HG02885 (cell line): ENCODE measurements around the gene APC2.
A peak's percentile ranks its signal among the peaks of the same experiment; 100 is the strongest.
"Not testable (repeated sequence)": the region's sequence is repeated elsewhere in the genome, so short reads cannot be mapped to it uniquely, and the experiment has no call there.

Source experiments
- ATAC-seq: cut with Tn5 transposase; IDR thresholded peaks from one replicate; pipeline ENCODE4 v1.9.1; 2021; ENCODE audit warnings: mild to moderate bottlenecking; ENCODE audit not compliant: unreplicated experiment, poor library complexity

Gene APC2

GRCh38 chr19:1426736-1427135 is 23.2 kb upstream of the APC2 start:
- ATAC-seq: no peak

DNA sequence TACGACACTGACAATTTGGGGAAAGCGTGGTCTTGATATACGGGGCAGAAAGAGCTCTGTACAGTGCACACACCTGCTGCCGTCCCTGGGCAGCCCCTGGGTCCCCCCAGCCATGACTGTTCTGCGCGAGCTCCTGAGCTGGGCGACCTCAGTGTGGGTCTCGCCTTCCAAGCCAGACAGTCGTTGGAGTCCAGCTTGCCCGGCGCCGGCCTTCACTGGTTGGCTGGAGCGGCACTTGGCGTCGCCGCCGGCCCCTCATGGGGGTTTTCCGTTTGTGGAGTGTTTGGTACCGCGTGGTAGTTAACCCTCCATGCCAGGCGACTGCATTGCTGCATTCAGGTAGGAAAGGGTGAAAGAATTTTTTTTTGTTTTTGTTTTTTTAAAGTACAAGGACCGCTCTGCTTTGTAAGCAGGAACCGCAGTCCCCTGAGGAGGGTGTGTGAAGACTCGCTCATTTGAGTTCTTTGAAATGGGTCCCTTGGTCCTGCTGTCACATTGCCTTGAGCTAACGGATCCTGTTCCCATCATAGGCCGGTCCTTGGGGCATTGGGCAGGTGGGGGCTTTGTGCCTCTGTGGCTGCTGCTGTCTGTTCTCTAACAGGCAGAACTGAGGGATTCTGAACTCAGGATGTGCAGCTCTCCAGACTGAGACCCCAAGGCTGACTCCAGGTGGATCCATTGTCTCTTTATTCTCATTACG is 22.6 kb upstream of the APC2 start:
- ATAC-seq: no peak

GRCh38 chr19:1428738-1429391 is 21.1 kb upstream of the APC2 start:
- no peak for ATAC-seq

- no peak for ATAC-seq
These were observed 20.2 kb upstream of the APC2 start for GRCh38 chr19:1429750-1430149.

DNA sequence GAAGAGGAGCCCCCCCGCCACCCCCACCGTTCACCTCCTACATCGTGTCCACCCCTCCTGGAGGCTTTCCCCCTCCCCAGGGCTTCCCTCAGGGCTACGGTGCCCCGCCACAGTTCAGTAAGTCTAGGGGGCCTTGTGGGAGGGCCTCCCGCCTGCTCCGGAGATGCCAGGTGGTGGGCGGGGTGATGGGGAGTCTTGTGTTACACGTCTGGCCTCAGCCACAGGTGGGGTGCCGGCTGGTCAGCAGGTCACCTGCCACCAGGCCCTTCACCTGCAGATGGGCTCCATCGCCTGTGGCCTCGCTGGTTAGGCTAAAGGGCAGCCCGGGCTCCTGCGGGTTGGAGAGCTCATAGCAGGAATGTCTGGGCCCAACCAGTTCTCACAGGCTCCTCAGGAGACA is 19.7 kb upstream of the APC2 start:
- ATAC-seq: no peak

DNA sequence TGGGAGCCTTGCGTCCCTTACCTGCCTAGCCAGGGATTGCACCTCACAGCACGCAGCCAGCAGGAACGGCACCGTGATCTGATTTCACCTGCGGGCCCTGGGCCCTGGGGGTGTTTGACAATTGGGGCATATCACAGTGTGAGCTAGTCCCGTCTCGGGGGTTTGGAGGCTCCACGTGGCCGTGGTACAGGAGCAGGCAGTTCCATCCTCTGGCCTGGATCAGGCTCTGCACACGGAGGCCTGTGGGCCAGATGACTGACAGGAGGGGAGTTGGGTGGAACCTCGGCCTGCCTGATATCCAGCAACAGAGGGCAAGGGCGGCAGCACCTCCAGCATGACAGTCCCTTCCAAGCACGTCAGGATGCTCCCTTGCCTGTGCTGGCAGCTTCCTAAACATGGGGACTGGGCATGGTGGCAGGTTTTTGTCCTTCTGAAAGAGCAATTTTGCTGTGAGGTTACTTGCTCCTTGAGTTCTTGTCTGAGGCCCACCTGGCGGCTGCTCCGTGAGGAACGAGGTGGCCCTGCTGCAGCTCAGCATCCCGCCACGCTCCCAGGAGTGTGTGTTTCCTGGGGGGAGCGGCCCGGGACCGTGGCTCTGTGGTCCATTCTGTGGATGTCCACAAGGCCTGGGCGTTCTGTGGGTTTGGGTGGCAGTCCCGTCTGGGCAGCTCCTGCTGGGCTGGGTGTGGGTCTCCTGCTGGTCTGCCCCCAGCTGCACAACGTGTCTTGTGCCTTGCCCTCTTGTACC is 18.0 kb upstream of the APC2 start:
- no peak for ATAC-seq

GRCh38 chr19:1432507-1432887 is 17.4 kb upstream of the APC2 start:
- no peak for ATAC-seq

- no peak for ATAC-seq
These were observed 16.5 kb upstream of the APC2 start for GRCh38 chr19:1433119-1434039.

- ATAC-seq: no peak
These were observed 15.9 kb upstream of the APC2 start for GRCh38 chr19:1434040-1434366.

DNA sequence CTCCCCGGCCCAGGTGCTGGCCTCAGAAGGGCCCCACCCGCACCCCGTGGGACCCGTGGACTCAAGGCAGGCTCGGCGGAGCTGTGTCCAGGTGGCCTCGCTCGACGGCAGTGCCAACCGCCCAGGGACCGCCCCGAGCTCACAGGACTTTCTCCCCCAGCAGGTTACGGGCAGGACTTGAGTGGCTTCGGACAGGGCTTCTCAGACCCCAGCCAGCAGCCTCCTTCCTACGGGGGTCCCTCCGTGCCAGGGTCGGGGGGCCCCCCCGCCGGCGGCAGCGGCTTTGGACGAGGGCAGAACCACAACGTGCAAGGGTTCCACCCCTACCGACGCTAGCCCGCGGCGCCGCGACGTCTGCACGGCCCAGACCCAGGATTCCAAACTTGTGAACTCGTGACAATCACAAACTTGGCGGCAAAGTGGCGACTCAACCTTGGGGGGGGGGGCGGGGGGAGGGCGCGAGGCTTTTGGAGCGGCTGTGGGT is 15.3 kb upstream of the APC2 start:
- ATAC-seq: no peak

DNA sequence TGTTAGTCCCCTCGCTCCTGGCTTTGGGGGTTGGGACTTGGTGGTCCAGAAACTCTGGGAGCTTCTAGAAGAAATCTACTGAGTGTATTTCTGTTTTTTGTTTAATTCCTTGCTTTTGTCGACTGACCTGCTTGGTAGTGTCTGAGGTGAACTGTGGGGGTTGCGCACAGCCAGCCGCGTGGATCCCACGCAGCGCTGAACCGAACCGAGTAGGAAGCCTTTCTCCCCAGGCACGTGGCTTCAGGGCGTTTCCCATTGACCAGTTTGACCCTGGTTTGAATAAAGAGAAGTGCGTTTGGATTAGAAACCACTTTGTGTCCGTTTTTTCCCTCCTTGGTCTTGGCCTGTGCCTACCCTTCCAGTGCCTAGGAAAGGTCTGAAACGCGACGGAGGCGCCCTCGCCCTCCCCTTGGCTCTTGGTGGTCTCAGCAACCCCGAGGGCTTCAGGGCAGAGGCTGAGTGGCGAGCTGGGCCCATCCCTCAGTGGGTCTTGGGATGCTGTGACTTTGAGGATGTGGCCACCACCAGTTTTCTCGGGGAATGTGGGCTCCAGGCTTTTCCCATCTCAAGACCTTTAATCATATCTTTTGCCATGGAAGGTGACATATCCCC is 14.4 kb upstream of the APC2 start:
- ATAC-seq: no peak

- ATAC-seq: no peak
These were observed 12.3 kb upstream of the APC2 start for GRCh38 chr19:1437609-1438008.

DNA sequence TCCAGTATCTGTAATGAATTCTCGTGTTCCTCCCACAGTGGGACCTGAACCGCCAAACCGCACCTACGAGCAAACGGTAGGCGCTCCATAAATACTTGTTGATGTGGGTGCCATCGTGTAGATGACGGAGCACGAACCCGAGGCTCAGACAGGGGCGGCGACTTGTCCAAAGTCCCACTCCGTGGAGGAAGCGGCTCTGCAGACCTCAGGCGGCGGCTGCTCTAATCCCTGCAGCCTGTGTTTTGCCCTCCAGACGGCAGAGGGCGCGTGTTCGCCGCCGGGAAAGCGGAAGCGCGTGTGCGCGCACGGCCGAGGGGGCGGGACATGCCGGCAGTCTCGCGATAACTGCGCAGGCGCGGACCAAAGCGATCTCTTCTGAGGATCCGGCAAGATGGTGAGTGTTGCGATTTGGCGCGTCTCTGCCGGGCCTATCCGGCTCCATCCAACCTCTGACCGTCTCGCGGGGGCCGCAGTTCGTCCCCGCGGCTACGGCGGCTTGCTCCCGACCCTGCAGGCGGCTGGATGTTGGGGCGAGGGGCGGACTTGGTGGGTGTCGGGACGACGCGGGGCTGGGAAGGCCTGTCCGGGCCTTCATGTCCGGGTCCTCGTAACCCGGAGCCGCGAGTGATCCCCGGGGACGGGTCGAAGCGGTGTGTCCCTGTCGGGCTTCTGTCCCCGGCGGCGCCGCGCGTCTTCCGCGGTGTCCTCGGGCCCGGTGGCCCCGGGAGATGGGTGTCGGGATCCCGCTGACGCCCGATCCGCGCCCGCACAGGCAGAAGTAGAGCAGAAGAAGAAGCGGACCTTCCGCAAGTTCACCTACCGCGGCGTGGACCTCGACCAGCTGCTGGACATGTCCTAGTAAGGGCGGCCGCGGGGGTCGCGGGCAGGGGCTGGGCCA is 11.6 kb upstream of the APC2 start, which contains the start of gene RPS15:
TSS of gene RPS15 (plus strand) at position 362 of the 898 bp plus-strand sequence. CDS start at position 392, 30 bp downstream.
- ATAC-seq: peak; percentile 83

GRCh38 chr19:1438933-1439354 is 11.0 kb upstream of the APC2 start:
- no peak for ATAC-seq

- ATAC-seq: not testable (repeated sequence)
These were observed 10.2 kb upstream of the APC2 start for GRCh38 chr19:1439525-1440417.

DNA sequence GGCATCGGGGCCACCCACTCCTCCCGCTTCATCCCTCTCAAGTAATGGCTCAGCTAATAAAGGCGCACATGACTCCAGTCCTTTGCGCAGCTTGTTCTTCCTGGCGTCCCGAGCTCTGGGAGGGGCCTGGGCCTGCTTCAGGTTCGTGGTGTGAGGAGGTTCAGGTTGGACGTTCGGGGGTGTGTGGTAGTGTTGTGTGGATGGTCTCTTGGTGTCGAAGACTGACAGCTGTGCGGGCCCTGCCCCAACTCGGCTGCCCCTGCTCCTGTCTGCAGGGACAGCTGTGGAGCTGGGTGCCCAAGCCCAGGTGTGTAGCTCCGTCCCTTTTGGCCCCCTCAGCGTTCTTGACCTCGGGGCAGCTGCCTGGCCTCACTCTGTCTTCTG is 9.5 kb upstream of the APC2 start:
- no peak for ATAC-seq

GRCh38 chr19:1441022-1441426 is 8.9 kb upstream of the APC2 start:
- no peak for ATAC-seq
